Adrenal gland (tissue), 12 donors: Measurements from ENCODE around the gene MMAB. TPM values are rescaled to one million over a fixed set of nuclear protein-coding genes. Genes with fewer than 3 reads are reported as not detected.

Experiments
- DNase-seq, 7 donors: peaks; one replicate each; pipeline ENCODE4 v3.0.0-alpha.2; 2019 to 2020
- H3K27ac ChIP-seq, 5 donors: fragments of 200-600 bp; sonication (generic) in 4 of 5; 1 replicate in 3 of 5; 2 replicates in 2 of 5; pipeline versions ENCODE4 v1.5.1 to v1.8.0; 2016 to 2020; ENCODE audit warnings: mild to moderate bottlenecking in 1 of 5
- H3K27me3 ChIP-seq: fragments of 200-600 bp; 2 replicates; pipeline ENCODE4 v1.8.0; 2021
- H3K36me3 ChIP-seq, 2 donors: fragments of 200-600 bp; replicated peaks in 1 of 2; 1 replicate in 1 of 2; 2 replicates in 1 of 2; pipeline versions ENCODE4 v1.5.1 to v1.8.0; 2018 to 2022
- H3K4me1 ChIP-seq, 2 donors: fragments of 200-600 bp; replicated peaks in 1 of 2; 1 replicate in 1 of 2; 2 replicates in 1 of 2; pipeline versions ENCODE4 v1.5.1 to v1.8.0; 2018 to 2021
- H3K4me3 ChIP-seq, 4 donors: fragments of 200-600 bp; sonication (generic) in 3 of 4; one replicate each; pipeline ENCODE4 v1.5.1; 2016 to 2018
- H3K9me3 ChIP-seq, 3 donors: fragments of 200-600 bp; sonication (generic) in 1 of 3; replicated peaks in 1 of 3; 1 replicate in 2 of 3; 2 replicates in 1 of 3; pipeline versions ENCODE4 v1.5.1 to v1.8.0; 2016 to 2021
- POLR2A ChIP-seq, 2 donors: fragments of 450-650 bp; IDR thresholded peaks; one replicate each; pipeline ENCODE4 v1.6.1; 2017; ENCODE audit warnings: antibody characterized with exemption in 2 of 2, mild to moderate bottlenecking in 2 of 2, moderate library complexity in 1 of 2
- WGBS, 4 donors: extraction: QIAGEN DNeasy Blood & Tissue Kit in 2 of 4; methylation state at CpG; one replicate each; pipeline versions ENCODE4 v1.1.5 to v1.1.7; 2013 to 2017; 5-methylcytosine and 5-hydroxymethylcytosine counted together
- intact Hi-C, 2 donors: fragments of 100-400 bp; cut with DNase I; formaldehyde crosslinking; loops; one replicate each; pipeline versions ENCODE4 v1.14.1 to v1.15.0; 2022 to 2023
- polyA plus RNA-seq, 3 donors: library from polyadenylated mRNA; stranded (reverse); fragments of 200-250 nt in 2 of 3; fragments of 350-450 nt in 1 of 3; fragmentation: Illumina TruSeq in 1 of 3; extraction: RNeasy Lipid Tissue Mini Kit (QIAGEN cat#74804) in 1 of 3; gene quantifications; one replicate each; pipeline ENCODE4 v1.2.3, GENCODE V29; 2013 to 2014
- total RNA-seq, 9 donors: library from RNA; depleted of rRNA in 4 of 9; stranded (reverse); fragments of >200 nt in 4 of 9; fragments of 120-200 nt in 1 of 9; fragmentation: NEBNext Ultra II Directional in 1 of 9; extraction: Animal tissue kit (Norgen Biotek cat#: 25700) in 1 of 9; gene quantifications; one replicate each; pipeline versions ENCODE4 v1.1.0 to v1.2.4, GENCODE V29; 2013 to 2023
- TF ChIP-seq, protein P1 (sequence below), 6 experiments: fragments of 450-650 bp in 4 of 6; fragments of 200-600 bp in 2 of 6; sonication (generic) in 1 of 6; IDR thresholded peaks; 1 replicate in 5 of 6; 2 replicates in 1 of 6; pipeline versions ENCODE4 v1.5.1 to v1.8.0; 2016 to 2021; ENCODE audit warnings: antibody characterized with exemption in 6 of 6, mild to moderate bottlenecking in 2 of 6, moderate library complexity in 1 of 6
- donor health status: healthy with polysubstance abuse.
- donor health status: Bipolar disorder and iron deficiency.
- donor health status: DM: yes; HTN: yes; CAD: no.
- donor health status: DM: no; HTN: no; CAD: no.
- donor health status: DM: no; HTN: no; CAD: no.
- donor health status: DM: yes; HTN: yes; CAD: no.

Gene MMAB
- total and polyA plus RNA-seq, 12 donors: 52.3 to 238 (median 90.0) TPM

- no peak overlapping the region for H3K4me3 ChIP-seq
- H3K4me1 ChIP-seq: no peaks in the 10 kb centered on the region
- intact Hi-C loops: no loop called here
- DNase-seq: no peak
- no peak overlapping the region for H3K27ac ChIP-seq
- no peaks in the 10 kb centered on the region for H3K9me3 ChIP-seq
- WGBS, 4 donors: 80 to 87% (median 81%) methylated on average over 18 to 19 of the region's 19 CpGs
- no peaks in the 10 kb centered on the region for H3K27me3 ChIP-seq
- H3K36me3 ChIP-seq: peaks cover 0 to 10% of the 10 kb centered on the region in 2 donors
- TF ChIP-seq, protein P1, sequence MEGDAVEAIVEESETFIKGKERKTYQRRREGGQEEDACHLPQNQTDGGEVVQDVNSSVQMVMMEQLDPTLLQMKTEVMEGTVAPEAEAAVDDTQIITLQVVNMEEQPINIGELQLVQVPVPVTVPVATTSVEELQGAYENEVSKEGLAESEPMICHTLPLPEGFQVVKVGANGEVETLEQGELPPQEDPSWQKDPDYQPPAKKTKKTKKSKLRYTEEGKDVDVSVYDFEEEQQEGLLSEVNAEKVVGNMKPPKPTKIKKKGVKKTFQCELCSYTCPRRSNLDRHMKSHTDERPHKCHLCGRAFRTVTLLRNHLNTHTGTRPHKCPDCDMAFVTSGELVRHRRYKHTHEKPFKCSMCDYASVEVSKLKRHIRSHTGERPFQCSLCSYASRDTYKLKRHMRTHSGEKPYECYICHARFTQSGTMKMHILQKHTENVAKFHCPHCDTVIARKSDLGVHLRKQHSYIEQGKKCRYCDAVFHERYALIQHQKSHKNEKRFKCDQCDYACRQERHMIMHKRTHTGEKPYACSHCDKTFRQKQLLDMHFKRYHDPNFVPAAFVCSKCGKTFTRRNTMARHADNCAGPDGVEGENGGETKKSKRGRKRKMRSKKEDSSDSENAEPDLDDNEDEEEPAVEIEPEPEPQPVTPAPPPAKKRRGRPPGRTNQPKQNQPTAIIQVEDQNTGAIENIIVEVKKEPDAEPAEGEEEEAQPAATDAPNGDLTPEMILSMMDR (IDR thresholded peaks at IDR 0.05): no peak
- TF ChIP-seq POLR2A (IDR thresholded peaks at IDR 0.05): no peak
These were observed 19.0 kb upstream of the MMAB start for GRCh38 chr12:109592195-109592904.

DNA sequence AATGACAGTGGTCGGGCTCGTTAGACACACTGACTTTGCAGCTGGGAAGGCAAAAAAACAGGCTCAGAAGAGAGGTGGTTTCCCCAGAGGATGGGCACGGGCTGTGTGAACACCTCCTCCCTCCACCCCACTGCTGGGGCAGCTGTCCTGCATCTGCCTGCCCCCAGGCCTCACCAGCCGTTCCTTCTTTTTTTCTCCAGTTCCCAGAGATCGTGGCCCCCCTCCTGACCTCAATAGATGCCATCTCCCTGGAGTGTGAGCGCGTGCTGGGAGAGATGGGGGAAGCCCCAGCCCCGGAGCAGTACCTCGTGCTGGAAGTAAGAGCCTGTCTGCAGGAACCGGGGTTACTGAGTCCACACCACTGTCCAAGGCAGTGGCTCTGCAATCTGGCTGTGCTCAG is 17.7 kb upstream of the MMAB start:
- no peaks in the 10 kb centered on the region for H3K4me1 ChIP-seq
- DNase-seq: no peak
- H3K27ac ChIP-seq: no peak overlapping the region
- 81 to 89% (median 84%) methylated on average over 10 of the region's 10 CpGs for WGBS, 4 donors
- peaks cover 0 to 10% of the 10 kb centered on the region in 2 donors for H3K36me3 ChIP-seq
- no peaks in the 10 kb centered on the region for H3K27me3 ChIP-seq
- no peak overlapping the region for H3K4me3 ChIP-seq
- intact Hi-C loops: no loop called here
- TF ChIP-seq, protein P1 (IDR thresholded peaks at IDR 0.05): no peak
- TF ChIP-seq POLR2A (IDR thresholded peaks at IDR 0.05): no peak
- H3K9me3 ChIP-seq: no peaks in the 10 kb centered on the region

DNA sequence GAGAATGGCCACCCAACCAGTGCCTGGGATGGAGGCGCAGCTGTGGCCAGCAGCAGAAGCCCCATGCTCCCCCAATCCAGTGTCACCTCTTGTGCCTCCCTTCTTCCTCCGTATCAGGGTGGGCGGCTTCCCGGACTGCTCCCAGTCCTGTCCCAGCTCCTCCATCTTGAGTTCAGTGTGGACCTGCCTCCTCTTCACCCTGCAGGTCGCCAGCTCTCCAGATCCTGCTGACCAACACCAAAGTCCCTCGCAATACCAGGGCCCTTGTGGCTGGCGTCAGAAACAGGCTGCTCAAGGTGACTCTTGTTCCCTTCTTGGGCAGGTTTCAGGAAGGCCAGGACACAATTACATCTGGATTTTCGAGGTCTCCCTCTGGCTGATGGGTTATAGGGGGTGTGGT is 17.3 kb upstream of the MMAB start:
- TF ChIP-seq, protein P1 (IDR thresholded peaks at IDR 0.05): no peak
- no peak for TF ChIP-seq POLR2A (IDR thresholded peaks at IDR 0.05)
- Histone ChIP-seq H3K4me1 (no peaks in the 10 kb centered on the region), H3K27me3 (no peaks in the 10 kb centered on the region), H3K36me3 (peaks cover 0 to 15% of the 10 kb centered on the region in 2 donors), H3K27ac (no peak overlapping the region), H3K9me3 (no peaks in the 10 kb centered on the region), H3K4me3 (no peak overlapping the region)
- intact Hi-C loops: no loop called here
- 91 to 95% (median 94%) methylated on average over 8 of the region's 8 CpGs for WGBS, 4 donors
- DNase-seq: no peak

DNA sequence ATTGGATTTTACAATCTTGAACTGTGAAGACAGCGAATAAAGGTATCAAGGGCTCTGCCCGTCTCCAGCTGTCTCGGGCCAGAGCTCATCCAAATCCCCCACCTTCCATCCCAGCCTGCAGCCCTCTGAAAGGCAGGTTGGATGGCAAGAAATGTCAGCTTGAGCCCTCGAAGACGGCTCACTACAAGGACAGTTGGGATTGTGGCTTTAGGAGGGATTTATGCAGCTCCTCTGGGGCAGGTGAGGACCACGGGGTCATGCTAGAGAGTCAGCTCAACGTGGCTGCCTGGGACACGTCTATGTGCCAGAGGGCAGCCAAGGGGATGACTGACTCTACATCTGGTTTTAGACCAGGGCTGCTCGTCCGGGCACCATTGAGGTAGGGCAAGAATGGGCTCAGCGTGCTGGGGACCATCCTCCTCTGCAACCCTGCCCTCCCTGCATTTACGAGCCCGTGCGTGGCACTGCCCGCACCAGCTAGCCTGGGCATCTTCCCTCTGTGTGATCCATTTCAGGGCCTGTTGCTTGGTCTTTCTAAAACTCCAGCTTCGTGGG is 16.5 kb upstream of the MMAB start:
- peaks cover 0 to 16% of the 10 kb centered on the region in 2 donors for H3K36me3 ChIP-seq
- no peaks in the 10 kb centered on the region for H3K9me3 ChIP-seq
- intact Hi-C loops: no loop called here
- H3K27ac ChIP-seq: no peak overlapping the region
- DNase-seq: no peak
- H3K4me1 ChIP-seq: no peaks in the 10 kb centered on the region
- H3K4me3 ChIP-seq: no peak overlapping the region
- no peaks in the 10 kb centered on the region for H3K27me3 ChIP-seq
- TF ChIP-seq POLR2A (IDR thresholded peaks at IDR 0.05): no peak
- TF ChIP-seq, protein P1 (IDR thresholded peaks at IDR 0.05): no peak
- WGBS, 4 donors: 82 to 92% (median 91%) methylated on average over 6 to 16 of the region's 16 CpGs
